Activated CD4-positive, alpha-beta memory T cell treated with anti-CD3 and anti-CD28 coated beads, Interleukin-2, amount 10 ng/mL, durations not matched to agents 7 days and 5 days (primary cell): ENCODE data around the gene PPARGC1A. TPM values are rescaled to one million over a fixed set of nuclear protein-coding genes. Genes with fewer than 3 reads are reported as not detected.

ENCODE experiments used
- CTCF ChIA-PET: fragments of 350-600 bp; sonication (Branson Sonifier 250); formaldehyde crosslinking; loops from one replicate; lab custom pipeline; 2021; ENCODE audit warnings: antibody characterized with exemption, inconsistent platforms; lab: Charles Lee
- POLR2A ChIA-PET: fragments of 350-600 bp; sonication (Branson Sonifier 250); formaldehyde crosslinking; loops from one replicate; lab custom pipeline; 2021; ENCODE audit warnings: antibody characterized with exemption; lab: Charles Lee
- DNase-seq: peaks from one replicate; pipeline ENCODE4 v3.0.0-alpha.2; 2020
- H3K27ac Mint-ChIP-seq: one replicate; pipeline ENCODE4 v1.8.0; 2021; ENCODE audit warnings: mild to moderate bottlenecking, mixed read lengths
- H3K27me3 Mint-ChIP-seq: one replicate; pipeline ENCODE4 v1.8.0; 2021; ENCODE audit warnings: mixed read lengths
- H3K36me3 Mint-ChIP-seq: one replicate; pipeline ENCODE4 v1.8.0; 2021; ENCODE audit warnings: low read depth, mixed read lengths
- H3K4me1 Mint-ChIP-seq: one replicate; pipeline ENCODE4 v1.8.0; 2021; ENCODE audit warnings: mixed read lengths
- H3K4me3 Mint-ChIP-seq: one replicate; pipeline ENCODE4 v1.8.0; 2021; ENCODE audit warnings: mild to moderate bottlenecking, mixed read lengths
- H3K9me3 Mint-ChIP-seq: one replicate; pipeline ENCODE4 v1.8.0; 2021; ENCODE audit warnings: mixed read lengths
- total RNA-seq, 2 experiments: library from RNA; stranded (reverse); gene quantifications; one replicate each; pipeline ENCODE4 v1.2.3, GENCODE V29; 2021

PPARGC1A gene
- total RNA-seq, 2 experiments from 2014 or later = not detected

DNA sequence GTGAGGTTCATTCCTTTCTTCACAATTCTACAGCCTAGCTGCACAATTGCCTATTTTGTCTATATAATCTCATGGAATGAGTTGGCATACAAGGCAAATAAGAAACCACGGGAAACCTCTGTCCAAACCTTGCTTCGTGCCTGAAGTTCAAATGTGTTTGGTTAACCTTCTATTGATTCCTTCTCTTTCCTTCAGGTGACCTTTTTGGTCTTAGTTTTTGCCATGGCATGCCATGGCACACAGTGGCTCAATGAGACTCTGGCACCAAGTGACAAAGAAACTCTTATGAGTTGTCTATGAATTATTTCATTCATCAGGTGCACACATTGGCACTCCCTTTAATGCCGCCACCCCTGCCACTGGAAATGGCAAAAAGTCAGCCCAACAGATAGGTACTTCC, 101.8 kb downstream of the PPARGC1A start:
- H3K4me1 Mint-ChIP-seq = no peaks in the 10 kb centered on the region
- ChIA-PET POLR2A (no interaction called here), CTCF (interaction anchor here (0.6 kb wide), 1 partner anchor 9 kb away, joined by 4 read pairs; no protein-coding TSS in a partner anchor)
- no peak overlapping the region for H3K27ac Mint-ChIP-seq
- no peak overlapping the region for H3K4me3 Mint-ChIP-seq
- peaks cover 7% of the 10 kb centered on the region for H3K9me3 Mint-ChIP-seq
- H3K27me3 Mint-ChIP-seq = no peaks in the 10 kb centered on the region
- H3K36me3 Mint-ChIP-seq = no peaks in the 10 kb centered on the region
- no peak for DNase-seq

DNA sequence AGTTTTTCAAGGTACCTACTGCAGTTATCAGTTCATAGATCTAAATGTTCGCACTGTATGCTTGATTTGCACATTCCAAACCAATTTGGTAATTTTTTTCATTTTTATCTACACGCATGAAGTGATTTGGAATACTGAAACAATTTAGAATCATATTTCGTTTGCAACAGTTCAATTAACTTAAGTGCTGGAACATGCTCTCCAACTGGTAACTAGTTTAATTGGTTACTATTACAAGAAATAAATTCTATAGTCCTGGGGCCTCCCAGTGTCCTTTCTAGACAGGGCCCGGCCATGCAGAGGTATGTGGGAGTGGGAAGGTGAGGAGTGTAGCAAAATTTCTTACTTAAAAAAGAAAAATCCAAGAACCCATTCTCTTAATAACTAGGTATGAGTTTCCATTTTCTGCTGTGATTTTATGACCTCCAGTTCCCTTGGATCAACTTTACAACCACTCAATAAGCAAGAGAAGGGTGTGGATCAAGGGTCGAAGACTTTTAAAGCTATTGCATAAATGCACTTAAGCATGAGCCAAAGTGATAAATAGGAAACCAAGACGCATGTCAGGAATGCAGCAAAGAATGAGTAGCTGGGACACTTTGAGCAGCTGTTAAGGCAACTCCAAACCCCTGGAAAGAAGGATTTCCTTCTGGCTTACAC, 106.9 kb downstream of the PPARGC1A start:
- no peaks in the 10 kb centered on the region for H3K4me1 Mint-ChIP-seq
- no peak for DNase-seq
- ChIA-PET POLR2A (no interaction called here), CTCF (no interaction called here)
- H3K36me3 Mint-ChIP-seq = no peaks in the 10 kb centered on the region
- no peak overlapping the region for H3K27ac Mint-ChIP-seq
- no peaks in the 10 kb centered on the region for H3K27me3 Mint-ChIP-seq
- H3K9me3 Mint-ChIP-seq = peaks cover 11% of the 10 kb centered on the region
- no peak overlapping the region for H3K4me3 Mint-ChIP-seq

DNA sequence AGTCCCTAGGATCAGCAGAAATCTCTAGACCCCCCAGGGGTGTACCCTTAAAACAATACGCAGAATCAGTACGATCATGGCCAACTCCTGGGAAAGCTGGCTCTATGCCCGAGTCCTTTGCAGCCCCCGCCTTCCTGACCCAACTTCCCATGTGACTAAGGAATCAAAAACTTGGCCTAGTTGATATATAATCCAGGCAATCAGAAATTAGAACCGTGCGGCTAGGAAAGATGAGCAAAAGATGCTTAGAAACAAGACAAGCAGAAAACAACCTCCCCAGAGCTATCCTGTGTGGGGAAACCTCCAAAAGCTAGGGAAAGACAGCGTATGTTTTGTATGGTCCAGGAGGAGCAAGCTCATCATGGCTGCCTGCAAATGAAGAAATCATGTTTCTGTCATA, 110.0 kb downstream of the PPARGC1A start:
- Mint-ChIP-seq H3K27me3 (no peaks in the 10 kb centered on the region), H3K9me3 (peaks cover 4% of the 10 kb centered on the region), H3K4me1 (no peaks in the 10 kb centered on the region), H3K4me3 (no peak overlapping the region), H3K27ac (no peak overlapping the region), H3K36me3 (no peaks in the 10 kb centered on the region)
- POLR2A ChIA-PET = no interaction called here
- CTCF ChIA-PET = no interaction called here
- no peak for DNase-seq

DNA sequence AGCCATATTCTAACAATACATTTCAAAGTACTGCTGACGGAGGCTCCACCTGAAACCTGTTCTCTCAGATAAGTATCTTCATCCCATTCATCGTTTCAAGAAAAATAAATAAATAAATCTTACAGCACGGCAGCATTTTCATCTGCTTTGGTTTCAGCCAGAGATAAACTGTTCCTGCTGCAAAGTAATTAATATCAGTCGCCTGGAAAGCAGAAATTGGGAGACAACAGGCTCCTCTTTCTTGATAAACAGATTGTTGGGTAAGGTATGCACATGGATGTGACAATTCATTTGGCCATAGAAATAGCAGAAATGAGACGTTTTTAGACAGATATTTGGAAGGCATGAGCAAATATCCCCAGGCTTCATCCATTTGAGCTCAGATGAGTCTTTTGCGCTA, 110.4 kb downstream of the PPARGC1A start:
- Mint-ChIP-seq H3K4me1 (no peaks in the 10 kb centered on the region), H3K4me3 (no peak overlapping the region), H3K9me3 (peaks cover 4% of the 10 kb centered on the region), H3K27me3 (no peaks in the 10 kb centered on the region), H3K27ac (no peak overlapping the region), H3K36me3 (no peaks in the 10 kb centered on the region)
- POLR2A ChIA-PET = no interaction called here
- DNase-seq = no peak
- CTCF ChIA-PET = interaction anchor here (0.7 kb wide), 1 partner anchor 8 kb away, joined by 4 read pairs; no protein-coding TSS in a partner anchor

DNA sequence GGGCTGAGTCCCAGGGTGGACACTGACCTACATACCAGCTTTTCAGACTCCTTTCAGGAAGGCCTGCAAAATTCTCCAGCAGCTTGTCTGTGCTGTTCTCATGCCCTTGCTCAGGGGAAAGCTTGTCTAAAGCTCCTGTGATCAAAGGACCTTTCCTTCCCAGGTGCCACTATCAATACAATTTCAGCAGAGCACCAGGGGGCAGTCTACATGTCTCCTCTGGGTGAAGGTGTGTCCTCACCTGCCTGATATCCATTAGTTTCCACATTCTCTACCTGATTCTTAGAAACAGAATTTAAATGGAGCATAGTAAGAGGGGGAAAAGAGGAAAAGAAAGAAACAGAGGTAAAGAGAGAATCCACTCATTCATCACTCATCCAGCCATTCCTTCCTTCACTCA, 114.2 kb downstream of the PPARGC1A start:
- no peak overlapping the region for H3K27ac Mint-ChIP-seq
- CTCF ChIA-PET = interaction anchor here (0.6 kb wide), 1 partner anchor 19 kb away, joined by 5 read pairs; no protein-coding TSS in a partner anchor
- no peak overlapping the region for H3K4me3 Mint-ChIP-seq
- H3K9me3 Mint-ChIP-seq = peaks cover 2% of the 10 kb centered on the region
- POLR2A ChIA-PET = no interaction called here
- DNase-seq = no peak
- no peaks in the 10 kb centered on the region for H3K36me3 Mint-ChIP-seq
- no peaks in the 10 kb centered on the region for H3K27me3 Mint-ChIP-seq
- H3K4me1 Mint-ChIP-seq = no peaks in the 10 kb centered on the region

DNA sequence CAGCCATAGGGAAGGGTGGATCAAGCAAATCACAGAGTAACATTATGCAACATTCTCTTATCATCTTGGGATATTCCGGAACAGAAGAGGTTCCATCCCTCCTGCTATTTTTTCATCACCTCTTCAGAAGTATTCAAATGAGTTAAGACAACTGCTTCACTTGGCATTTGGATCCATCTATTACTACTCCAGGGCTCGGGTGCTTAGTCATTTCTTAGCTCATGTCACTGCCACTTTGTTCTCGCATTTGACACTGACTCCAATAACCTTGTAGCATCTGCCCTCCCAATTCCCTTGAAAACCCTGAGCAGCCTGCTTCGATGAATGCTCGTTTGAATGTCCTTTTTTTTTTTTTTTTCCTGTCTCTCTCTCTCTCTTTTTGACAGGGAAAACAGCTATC, 114.9 kb downstream of the PPARGC1A start:
- Mint-ChIP-seq H3K27me3 (no peaks in the 10 kb centered on the region), H3K9me3 (peaks cover 2% of the 10 kb centered on the region), H3K4me3 (no peak overlapping the region), H3K4me1 (no peaks in the 10 kb centered on the region), H3K36me3 (no peaks in the 10 kb centered on the region), H3K27ac (no peak overlapping the region)
- DNase-seq = no peak
- ChIA-PET POLR2A (no interaction called here), CTCF (interaction anchor here (0.6 kb wide), 2 partner anchors 18 to 242 kb away, joined by 3 to 5 read pairs; no protein-coding TSS in a partner anchor)

DNA sequence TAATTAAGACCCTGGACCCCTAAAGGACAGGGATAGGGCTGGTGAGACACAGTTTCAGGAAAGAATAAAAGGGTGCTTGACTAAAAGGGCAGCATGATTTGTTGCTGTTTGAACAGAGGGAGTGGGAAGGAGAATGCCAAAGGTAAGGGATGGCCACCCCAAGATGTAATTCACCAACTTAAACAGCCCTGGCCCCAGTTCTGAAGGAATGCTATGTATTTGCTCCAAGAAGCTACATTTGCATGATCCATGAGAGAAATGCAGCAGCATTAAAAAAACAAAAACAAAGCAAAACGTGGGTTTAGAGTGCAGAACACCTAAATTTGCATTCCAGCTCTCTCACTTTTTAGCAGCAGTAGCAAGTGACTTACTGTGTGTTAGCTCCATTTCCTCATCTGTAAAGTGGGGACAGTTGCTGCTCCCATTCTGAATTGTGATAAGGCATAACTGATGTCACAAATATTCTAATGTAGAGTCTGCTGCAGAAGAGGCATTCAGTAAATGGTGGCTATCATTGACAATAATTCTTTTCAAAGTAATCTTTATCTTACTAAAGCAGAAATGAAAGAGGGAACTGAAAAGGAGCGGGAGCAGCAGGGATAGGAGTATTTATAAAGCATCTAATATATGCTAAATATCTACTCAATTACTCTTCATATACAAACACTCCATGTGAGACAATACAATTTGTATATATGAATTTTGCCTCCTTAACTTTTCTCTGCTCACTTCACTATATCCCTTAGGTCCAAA, 115.8 kb downstream of the PPARGC1A start:
- ChIA-PET CTCF (no interaction called here), POLR2A (no interaction called here)
- Mint-ChIP-seq H3K27me3 (no peaks in the 10 kb centered on the region), H3K36me3 (no peaks in the 10 kb centered on the region), H3K4me3 (no peak overlapping the region), H3K4me1 (no peaks in the 10 kb centered on the region), H3K9me3 (peaks cover 2% of the 10 kb centered on the region), H3K27ac (no peak overlapping the region)
- no peak for DNase-seq

DNA sequence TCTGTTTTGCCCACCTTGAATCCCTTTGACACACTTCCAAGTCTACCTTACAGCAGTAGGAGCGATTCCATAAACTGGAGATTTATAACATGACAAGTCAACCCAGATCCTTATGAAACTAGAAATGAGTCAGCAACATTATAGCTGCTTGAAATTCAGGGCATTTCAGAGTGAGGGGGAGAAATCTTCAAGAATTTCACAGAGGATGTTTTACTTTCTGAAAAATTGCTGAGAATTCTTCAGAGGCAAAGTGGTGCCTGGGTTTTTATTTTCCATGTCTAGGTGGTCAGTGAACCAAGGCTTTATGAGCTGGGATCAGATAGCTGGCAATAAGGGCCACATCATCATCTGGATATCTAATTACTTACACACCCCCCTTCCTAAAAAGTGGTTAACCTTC, 119.8 kb downstream of the PPARGC1A start:
- no peak overlapping the region for H3K4me3 Mint-ChIP-seq
- no peaks in the 10 kb centered on the region for H3K4me1 Mint-ChIP-seq
- DNase-seq = no peak
- H3K27ac Mint-ChIP-seq = no peak overlapping the region
- POLR2A ChIA-PET = no interaction called here
- CTCF ChIA-PET = interaction anchor here (0.5 kb wide), 1 partner anchor 703 kb away, joined by 3 read pairs; no protein-coding TSS in a partner anchor
- no peaks in the 10 kb centered on the region for H3K27me3 Mint-ChIP-seq
- H3K36me3 Mint-ChIP-seq = no peaks in the 10 kb centered on the region
- H3K9me3 Mint-ChIP-seq = no peaks in the 10 kb centered on the region

DNA sequence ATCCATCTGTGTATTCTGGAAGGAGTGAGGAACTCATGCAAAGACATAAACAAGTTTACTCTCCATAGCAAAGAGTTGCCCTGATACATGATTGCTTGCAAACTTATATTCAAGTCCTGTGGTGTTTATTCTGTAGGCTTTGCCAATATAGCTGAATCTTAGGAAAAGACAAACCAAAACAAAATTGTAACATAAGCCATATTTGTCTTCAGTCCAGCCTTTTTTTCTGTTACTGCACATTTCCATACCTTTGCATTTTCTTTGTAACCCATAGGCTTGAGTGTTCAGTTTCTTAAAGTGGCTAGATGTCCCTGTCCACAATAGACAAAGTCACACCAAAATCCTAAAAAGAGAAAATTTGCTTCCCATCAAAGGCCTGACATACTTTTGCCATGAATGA, 120.4 kb downstream of the PPARGC1A start:
- no peak for DNase-seq
- no peaks in the 10 kb centered on the region for H3K27me3 Mint-ChIP-seq
- CTCF ChIA-PET = no interaction called here
- no peaks in the 10 kb centered on the region for H3K9me3 Mint-ChIP-seq
- H3K27ac Mint-ChIP-seq = no peak overlapping the region
- POLR2A ChIA-PET = no interaction called here
- H3K4me3 Mint-ChIP-seq = no peak overlapping the region
- H3K4me1 Mint-ChIP-seq = no peaks in the 10 kb centered on the region
- no peaks in the 10 kb centered on the region for H3K36me3 Mint-ChIP-seq

DNA sequence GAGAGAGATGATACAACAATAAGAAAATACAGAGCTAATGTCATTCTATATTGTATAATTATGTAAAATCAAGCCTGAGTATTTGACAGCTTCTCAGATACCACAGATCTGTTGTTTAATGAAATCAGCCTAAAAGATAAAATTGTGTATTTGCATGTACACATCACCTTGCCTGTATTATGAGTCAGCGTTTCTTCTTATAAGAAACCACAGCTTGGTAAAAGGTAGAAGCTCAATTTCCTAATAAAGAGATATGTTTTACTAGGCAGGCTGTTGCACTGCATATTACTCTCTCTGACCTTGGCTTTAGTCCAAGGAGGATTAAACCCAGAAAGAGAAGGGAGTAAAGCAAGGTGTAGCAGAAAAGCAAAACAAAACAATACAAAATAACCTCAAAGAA, 121.3 kb downstream of the PPARGC1A start:
- no peak overlapping the region for H3K27ac Mint-ChIP-seq
- POLR2A ChIA-PET = no interaction called here
- no peaks in the 10 kb centered on the region for H3K9me3 Mint-ChIP-seq
- DNase-seq = no peak
- no peak overlapping the region for H3K4me3 Mint-ChIP-seq
- H3K4me1 Mint-ChIP-seq = no peaks in the 10 kb centered on the region
- CTCF ChIA-PET = no interaction called here
- H3K36me3 Mint-ChIP-seq = no peaks in the 10 kb centered on the region
- H3K27me3 Mint-ChIP-seq = no peaks in the 10 kb centered on the region

DNA sequence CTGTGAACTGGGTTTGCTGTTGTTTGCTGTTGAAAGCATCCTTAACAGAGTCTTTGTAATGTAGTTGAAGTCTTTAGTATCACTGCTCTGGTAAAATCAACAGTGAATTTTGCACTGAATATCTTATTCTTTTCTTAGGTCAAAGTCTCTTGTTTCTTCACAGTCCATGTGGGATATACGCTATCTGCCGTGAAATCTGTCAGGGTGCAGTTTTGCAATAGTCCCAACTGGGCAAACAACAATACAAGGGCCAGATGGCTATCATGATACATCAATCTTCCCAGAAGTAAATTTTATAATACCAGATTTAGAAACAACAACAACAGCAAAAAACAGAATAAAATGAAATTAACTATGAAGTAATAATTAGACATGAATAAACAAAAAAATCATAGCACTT, 123.5 kb downstream of the PPARGC1A start:
- CTCF ChIA-PET = no interaction called here
- no peaks in the 10 kb centered on the region for H3K4me1 Mint-ChIP-seq
- no peak for DNase-seq

DNA sequence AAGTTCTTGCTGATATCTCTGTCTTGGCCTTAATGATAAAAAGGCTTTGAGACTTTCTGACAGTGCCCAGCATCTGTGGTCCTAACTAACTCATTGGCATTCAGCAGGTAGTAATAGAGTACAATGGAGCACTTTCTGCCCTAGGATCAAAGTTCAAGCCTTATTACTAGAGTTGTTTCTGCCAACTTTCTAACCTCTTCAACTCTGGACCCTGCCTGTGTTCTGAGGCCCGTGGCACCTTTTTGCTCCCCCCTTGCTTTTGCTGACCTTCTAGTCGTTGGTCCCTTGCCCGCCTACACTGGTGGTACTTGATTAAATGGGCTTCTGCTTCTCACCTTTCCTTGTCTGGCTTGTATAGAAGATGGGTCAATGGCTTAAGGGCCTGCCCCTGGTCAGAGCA, 126.3 kb downstream of the PPARGC1A start:
- ChIA-PET POLR2A (no interaction called here), CTCF (no interaction called here)
- Mint-ChIP-seq H3K27me3 (no peaks in the 10 kb centered on the region), H3K4me3 (no peak overlapping the region), H3K36me3 (no peaks in the 10 kb centered on the region), H3K27ac (no peak overlapping the region), H3K4me1 (no peaks in the 10 kb centered on the region), H3K9me3 (peaks cover 2% of the 10 kb centered on the region)
- DNase-seq = no peak

More for the DNA sequence above, 123.5 kb downstream of the PPARGC1A start:
- no peaks in the 10 kb centered on the region for H3K9me3 Mint-ChIP-seq
- POLR2A ChIA-PET = no interaction called here
- no peak overlapping the region for H3K27ac Mint-ChIP-seq
- no peak overlapping the region for H3K4me3 Mint-ChIP-seq
- no peaks in the 10 kb centered on the region for H3K36me3 Mint-ChIP-seq
- H3K27me3 Mint-ChIP-seq = no peaks in the 10 kb centered on the region

DNA sequence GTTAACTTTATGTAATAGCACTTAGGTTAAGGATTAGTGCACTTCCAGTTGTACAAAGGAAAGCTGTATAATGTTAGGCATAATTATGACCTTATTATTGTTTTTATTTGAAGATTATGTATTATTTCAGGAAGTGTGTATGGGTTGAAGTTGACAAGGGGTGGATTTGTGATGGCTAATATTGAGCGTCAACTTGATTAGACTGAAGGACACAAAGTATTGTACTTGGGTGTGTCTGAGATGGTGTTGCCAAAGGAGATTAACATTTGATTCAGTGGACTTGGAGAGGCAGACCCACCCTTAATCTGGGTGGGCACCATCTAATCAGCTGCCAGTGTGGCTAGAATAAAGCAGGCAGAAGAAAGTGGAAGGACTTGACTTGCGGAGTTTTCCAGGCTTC, 127.3 kb downstream of the PPARGC1A start:
- no peak overlapping the region for H3K4me3 Mint-ChIP-seq
- no peaks in the 10 kb centered on the region for H3K4me1 Mint-ChIP-seq
- H3K27ac Mint-ChIP-seq = no peak overlapping the region
- no peaks in the 10 kb centered on the region for H3K36me3 Mint-ChIP-seq
- CTCF ChIA-PET = no interaction called here
- no peaks in the 10 kb centered on the region for H3K27me3 Mint-ChIP-seq
- POLR2A ChIA-PET = no interaction called here
- peaks cover 2% of the 10 kb centered on the region for H3K9me3 Mint-ChIP-seq
- DNase-seq = no peak
